H9 (cell line): ENCODE results near the gene GPAT3. TPM values are rescaled to one million over a fixed set of nuclear protein-coding genes. Genes with fewer than 3 reads are reported as not detected.

Experiments
- DNase-seq: peaks from one replicate; pipeline ENCODE4 v3.0.0-alpha.2; 2017
- H2AFZ ChIP-seq: one replicate; pipeline ENCODE4 v1.6.1; 2013; ENCODE audit warnings: mild to moderate bottlenecking, low read length, control low read depth, moderate library complexity
- H2AK5ac ChIP-seq: 2 replicates; pipeline ENCODE4 v1.6.1; 2013; ENCODE audit warnings: low read length, control low read depth, mixed read lengths; ENCODE audit not compliant: insufficient read length
- H2BK120ac ChIP-seq: one replicate; pipeline ENCODE4 v1.6.1; 2013; ENCODE audit warnings: low read depth, mild to moderate bottlenecking, low read length, control low read depth, inconsistent platforms; ENCODE audit not compliant: poor library complexity, severe bottlenecking
- H2BK12ac ChIP-seq: 2 replicates; pipeline ENCODE4 v1.6.1; 2013; ENCODE audit warnings: low read length, control low read depth, mixed read lengths, low read depth; ENCODE audit not compliant: insufficient read length
- H2BK15ac ChIP-seq: 2 replicates; pipeline ENCODE4 v1.6.1; 2013; ENCODE audit warnings: low read depth, low read length, control low read depth
- H2BK20ac ChIP-seq: one replicate; pipeline ENCODE4 v1.6.1; 2013; ENCODE audit warnings: low read depth, mild to moderate bottlenecking, low read length, control low read depth, inconsistent platforms; ENCODE audit not compliant: poor library complexity, severe bottlenecking
- H2BK5ac ChIP-seq: 2 replicates; pipeline ENCODE4 v1.6.1; 2013; ENCODE audit warnings: low read length, control low read depth, mixed read lengths; ENCODE audit not compliant: insufficient read length
- H3K14ac ChIP-seq: 2 replicates; pipeline ENCODE4 v1.6.1; 2013; ENCODE audit warnings: low read length, control low read depth; ENCODE audit not compliant: insufficient read depth
- H3K18ac ChIP-seq: 2 replicates; pipeline ENCODE4 v1.6.1; 2013; ENCODE audit warnings: low read depth, mild to moderate bottlenecking, mixed read lengths, low read length, control low read depth; ENCODE audit not compliant: insufficient read length
- H3K23ac ChIP-seq: 2 replicates; pipeline ENCODE4 v1.6.1; 2013; ENCODE audit warnings: low read length, control low read depth, mixed read lengths, low read depth; ENCODE audit not compliant: insufficient read length
- H3K23me2 ChIP-seq: 2 replicates; pipeline ENCODE4 v1.6.1; 2013; ENCODE audit warnings: low read depth, mild to moderate bottlenecking, mixed read lengths, low read length, control low read depth; ENCODE audit not compliant: insufficient read length, poor library complexity, severe bottlenecking
- H3K27ac ChIP-seq: 2 replicates; pipeline ENCODE4 v1.5.1; 2013; ENCODE audit warnings: low read length, control low read depth, mixed read lengths, low read depth; ENCODE audit not compliant: insufficient read length
- H3K27me3 ChIP-seq: 2 replicates; pipeline ENCODE4 v1.6.1; 2013; ENCODE audit warnings: low read length, control low read depth, inconsistent platforms; ENCODE audit not compliant: insufficient read depth
- H3K4ac ChIP-seq: 2 replicates; pipeline ENCODE4 v1.6.1; 2013; ENCODE audit warnings: low read depth, mild to moderate bottlenecking, control low read depth, inconsistent platforms, low read length, moderate library complexity
- H3K4me1 ChIP-seq: 2 replicates; pipeline ENCODE4 v1.6.1; 2013; ENCODE audit warnings: low read length, control low read depth, inconsistent platforms; ENCODE audit not compliant: insufficient read depth
- H3K4me2 ChIP-seq: 2 replicates; pipeline ENCODE4 v1.6.1; 2013; ENCODE audit warnings: low read length, control low read depth, mixed read lengths; ENCODE audit not compliant: insufficient read length, insufficient read depth
- H3K56ac ChIP-seq: 2 replicates; pipeline ENCODE4 v1.6.1; 2013; ENCODE audit warnings: low read depth, mild to moderate bottlenecking, mixed read lengths, low read length, control low read depth; ENCODE audit not compliant: insufficient read length
- H3K79me1 ChIP-seq: 2 replicates; pipeline ENCODE4 v1.6.1; 2013; ENCODE audit warnings: low read depth, mild to moderate bottlenecking, moderate library complexity, low read length, control low read depth, inconsistent platforms; ENCODE audit not compliant: insufficient read depth, poor library complexity, severe bottlenecking
- H3K79me2 ChIP-seq: 2 replicates; pipeline ENCODE4 v1.6.1; 2013; ENCODE audit warnings: low read length, control low read depth, inconsistent platforms; ENCODE audit not compliant: insufficient read depth
- H3K9ac ChIP-seq: 2 replicates; pipeline ENCODE4 v1.6.1; 2013; ENCODE audit warnings: low read length, control low read depth, mixed read lengths; ENCODE audit not compliant: insufficient read length; ENCODE audit errors: extremely low read depth
- H3K9me3 ChIP-seq: one replicate; pipeline ENCODE4 v1.6.1; 2013; ENCODE audit warnings: low read depth, low read length, inconsistent platforms; ENCODE audit not compliant: control insufficient read depth
- H3T11ph ChIP-seq: one replicate; pipeline ENCODE4 v1.6.1; 2013; ENCODE audit warnings: mild to moderate bottlenecking, low read length, control low read depth, inconsistent platforms
- H4K20me1 ChIP-seq: one replicate; pipeline ENCODE4 v1.6.1; 2013; ENCODE audit not compliant: control insufficient read depth, insufficient read length, insufficient read depth
- H4K5ac ChIP-seq: 2 replicates; pipeline ENCODE4 v1.6.1; 2013; ENCODE audit warnings: low read depth, mild to moderate bottlenecking, mixed read lengths, low read length, control low read depth; ENCODE audit not compliant: insufficient read length
- H4K8ac ChIP-seq: replicated peaks from 2 replicates; pipeline ENCODE4 v1.6.1; 2013; ENCODE audit warnings: low read length, control low read depth, mixed read lengths, low read depth; ENCODE audit not compliant: insufficient read length
- H4K91ac ChIP-seq: 2 replicates; pipeline ENCODE4 v1.6.1; 2013; ENCODE audit warnings: low read depth, mild to moderate bottlenecking, moderate library complexity, mixed read lengths, low read length, control low read depth; ENCODE audit not compliant: insufficient read length
- H3K27ac Mint-ChIP-seq, 3 experiments: 2 replicates in 2 of 3; 3 replicates in 1 of 3; pipeline ENCODE4 v1.8.0; 2020 to 2021; ENCODE audit warnings: mixed read lengths in 3 of 3, mild to moderate bottlenecking in 1 of 3, moderate library complexity in 1 of 3
- H3K27me3 Mint-ChIP-seq: 2 replicates; pipeline ENCODE4 v1.8.0; 2021; ENCODE audit warnings: low read depth, mild to moderate bottlenecking, moderate library complexity, mixed read lengths
- H3K36me3 Mint-ChIP-seq, 3 experiments: 2 replicates in 2 of 3; 3 replicates in 1 of 3; pipeline ENCODE4 v1.8.0; 2020 to 2021; ENCODE audit warnings: low read depth in 3 of 3, mixed read lengths in 3 of 3; ENCODE audit not compliant: insufficient read depth in 1 of 3
- H3K4me1 Mint-ChIP-seq, 2 experiments: 2 replicates each; pipeline ENCODE4 v1.8.0; 2020; ENCODE audit warnings: mixed read lengths in 2 of 2
- H3K4me3 Mint-ChIP-seq, 2 experiments: 2 replicates in 1 of 2; 3 replicates in 1 of 2; pipeline ENCODE4 v1.8.0; 2020 to 2021; ENCODE audit warnings: mild to moderate bottlenecking in 2 of 2, mixed read lengths in 2 of 2, moderate library complexity in 1 of 2
- H3K9me3 Mint-ChIP-seq, 2 experiments: 2 replicates in 1 of 2; 3 replicates in 1 of 2; pipeline ENCODE4 v1.8.0; 2020; ENCODE audit warnings: mild to moderate bottlenecking in 2 of 2, mixed read lengths in 2 of 2, moderate library complexity in 1 of 2
- WGBS: extraction: QIAGEN DNeasy Blood & Tissue Kit; methylation state at CpG from one replicate; pipeline ENCODE4 v1.1.7; 2013; ENCODE audit warnings: missing lambda C conversion rate, low lambda C conversion rate, mixed read lengths; ENCODE audit not compliant: insufficient read length; ENCODE audit errors: extremely low coverage; 5-methylcytosine and 5-hydroxymethylcytosine counted together
- total RNA-seq: library from RNA; stranded (reverse); gene quantifications from 2 replicates; pipeline ENCODE4 v1.2.1, GENCODE V29; 2021
- TF ChIP-seq, protein P1 (sequence below): fragments of 200-600 bp; sonication (generic); conservative IDR thresholded peaks from 3 replicates; pipeline ENCODE4 v1.8.0; 2021; ENCODE audit warnings: antibody characterized with exemption, mild to moderate bottlenecking

The GPAT3 gene
- total RNA-seq, 1 experiment from 2014 or later = 1.8 TPM

DNA sequence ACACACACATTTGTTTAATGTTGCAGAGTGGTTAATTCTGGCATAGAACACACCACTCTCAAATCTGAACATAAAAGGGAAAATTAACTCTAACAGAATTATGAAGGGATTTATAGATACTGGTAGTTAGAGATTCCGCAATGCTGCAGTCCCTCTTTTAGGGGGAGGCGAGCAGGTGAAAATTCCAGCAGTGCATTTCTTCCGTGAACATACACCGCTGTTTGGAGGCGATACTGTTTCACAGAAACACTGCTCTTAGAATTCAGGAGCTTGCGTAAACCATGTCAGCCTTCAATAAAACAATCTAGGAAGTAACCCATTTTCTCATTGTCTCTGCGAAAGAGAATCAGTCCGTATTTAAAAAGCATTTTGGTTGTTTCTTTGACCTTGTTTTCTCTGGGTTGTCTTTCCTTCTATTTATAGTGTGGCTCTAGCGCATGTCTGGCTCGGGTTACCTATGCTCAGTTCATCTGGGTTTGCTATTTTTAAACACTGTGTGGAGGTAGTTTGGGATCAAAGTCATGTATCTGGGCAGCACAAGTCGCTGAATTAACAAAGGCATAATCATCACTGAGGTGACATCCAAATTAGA, 90.4 kb downstream of the GPAT3 start:
- Mint-ChIP-seq H3K4me3 (no peak overlapping the region), H3K27ac (no peak overlapping the region), H3K36me3 (peaks cover 6 to 19% (median 18%) of the 10 kb centered on the region in 3 experiments), H3K27me3 (peaks cover 2% of the 10 kb centered on the region), H3K4me1 (peaks cover 3 to 4% of the 10 kb centered on the region in 2 experiments), H3K9me3 (peaks cover 24 to 25% of the 10 kb centered on the region in 2 experiments)
- Histone ChIP-seq H2BK5ac (no peak overlapping the region), H3K56ac (no peak overlapping the region), H3T11ph (no peak overlapping the region), H3K4me2 (no peak overlapping the region), H2BK120ac (no peak overlapping the region), H3K9ac (no peak overlapping the region), H3K23me2 (no peaks in the 10 kb centered on the region), H2AK5ac (no peak overlapping the region), H3K79me2 (no peaks in the 10 kb centered on the region), H2BK12ac (no peak overlapping the region), H4K5ac (no peak overlapping the region), H3K27me3 (no peaks in the 10 kb centered on the region), H4K91ac (no peak overlapping the region), H3K9me3 (no peaks in the 10 kb centered on the region), H4K20me1 (no peaks in the 10 kb centered on the region), H2BK15ac (no peak overlapping the region), H3K18ac (no peak overlapping the region), H3K4me1 (no peaks in the 10 kb centered on the region), H2BK20ac (no peak overlapping the region), H3K27ac (no peak overlapping the region), H3K79me1 (no peaks in the 10 kb centered on the region), H2AFZ (no peak overlapping the region), H4K8ac (no peak overlapping the region), H3K4ac (no peak overlapping the region), H3K14ac (no peak overlapping the region), H3K23ac (no peak overlapping the region)
- TF ChIP-seq, protein P1, sequence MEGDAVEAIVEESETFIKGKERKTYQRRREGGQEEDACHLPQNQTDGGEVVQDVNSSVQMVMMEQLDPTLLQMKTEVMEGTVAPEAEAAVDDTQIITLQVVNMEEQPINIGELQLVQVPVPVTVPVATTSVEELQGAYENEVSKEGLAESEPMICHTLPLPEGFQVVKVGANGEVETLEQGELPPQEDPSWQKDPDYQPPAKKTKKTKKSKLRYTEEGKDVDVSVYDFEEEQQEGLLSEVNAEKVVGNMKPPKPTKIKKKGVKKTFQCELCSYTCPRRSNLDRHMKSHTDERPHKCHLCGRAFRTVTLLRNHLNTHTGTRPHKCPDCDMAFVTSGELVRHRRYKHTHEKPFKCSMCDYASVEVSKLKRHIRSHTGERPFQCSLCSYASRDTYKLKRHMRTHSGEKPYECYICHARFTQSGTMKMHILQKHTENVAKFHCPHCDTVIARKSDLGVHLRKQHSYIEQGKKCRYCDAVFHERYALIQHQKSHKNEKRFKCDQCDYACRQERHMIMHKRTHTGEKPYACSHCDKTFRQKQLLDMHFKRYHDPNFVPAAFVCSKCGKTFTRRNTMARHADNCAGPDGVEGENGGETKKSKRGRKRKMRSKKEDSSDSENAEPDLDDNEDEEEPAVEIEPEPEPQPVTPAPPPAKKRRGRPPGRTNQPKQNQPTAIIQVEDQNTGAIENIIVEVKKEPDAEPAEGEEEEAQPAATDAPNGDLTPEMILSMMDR = no peak
- no peak for DNase-seq
- WGBS = no CpG with 5 or more reads among the region's 11 CpGs
